Esophagus (tissue), 2 donors: Measurements from ENCODE around the gene MOSPD2. TPM values are rescaled to one million over a fixed set of nuclear protein-coding genes. Genes with fewer than 3 reads are reported as not detected.

ENCODE experiments used
- H3K27ac ChIP-seq, 2 donors: one replicate each; pipeline ENCODE4 v1.5.1; 2013; ENCODE audit warnings: low read depth in 2 of 2, mild to moderate bottlenecking in 2 of 2, inconsistent platforms in 1 of 2, low read length in 1 of 2, moderate library complexity in 1 of 2
- H3K27me3 ChIP-seq, 2 donors: one replicate each; pipeline ENCODE4 v1.6.1; 2013; ENCODE audit warnings: low read length in 2 of 2, control low read depth in 1 of 2, mild to moderate bottlenecking in 1 of 2; ENCODE audit not compliant: insufficient read depth in 2 of 2, control insufficient read depth in 1 of 2
- H3K36me3 ChIP-seq, 2 donors: one replicate each; pipeline ENCODE4 v1.6.1; 2013; ENCODE audit warnings: low read length in 1 of 2; ENCODE audit not compliant: control insufficient read depth in 2 of 2, insufficient read depth in 2 of 2
- H3K4me1 ChIP-seq, 2 donors: one replicate each; pipeline ENCODE4 v1.6.1; 2013; ENCODE audit warnings: low read length in 1 of 2; ENCODE audit not compliant: control insufficient read depth in 2 of 2, insufficient read depth in 2 of 2
- H3K4me3 ChIP-seq, 2 donors: one replicate each; pipeline ENCODE4 v1.5.1; 2013; ENCODE audit warnings: low read length in 2 of 2, mild to moderate bottlenecking in 2 of 2, low read depth in 1 of 2, moderate library complexity in 1 of 2
- H3K9me3 ChIP-seq, 2 donors: one replicate each; pipeline ENCODE4 v1.6.1; 2013; ENCODE audit warnings: mild to moderate bottlenecking in 2 of 2, low read depth in 1 of 2, low read length in 1 of 2, moderate library complexity in 1 of 2; ENCODE audit not compliant: control insufficient read depth in 2 of 2, insufficient read depth in 1 of 2
- WGBS, 2 donors: extraction: QIAGEN DNeasy Blood & Tissue Kit; methylation state at CpG; one replicate each; pipeline ENCODE4 v1.1.7; 2013; 5-methylcytosine and 5-hydroxymethylcytosine counted together
- polyA plus RNA-seq, 2 donors: library from polyadenylated mRNA; stranded (reverse); fragments of 200-250 nt; gene quantifications; one replicate each; pipeline ENCODE4 v1.2.3, GENCODE V29; 2013
- donor health status: healthy with polysubstance abuse.
- donor health status: Bipolar disorder and iron deficiency.

MOSPD2 gene
- polyA plus RNA-seq, 2 donors: 3.1 to 5.3 TPM

GRCh38 chrX:14926471-14926870 lies 53.2 kb downstream of the MOSPD2 start:
- no peak overlapping the region for H3K27ac ChIP-seq
- no peaks in the 10 kb centered on the region for H3K36me3 ChIP-seq

GRCh38 chrX:14927401-14927800 lies 54.2 kb downstream of the MOSPD2 start:
- 61 to 68% methylated on average over 5 of the region's 5 CpGs for WGBS, 2 donors
- no peaks in the 10 kb centered on the region for H3K4me1 ChIP-seq
- H3K27me3 ChIP-seq: peaks cover 0 to 3% of the 10 kb centered on the region in 2 donors
- H3K36me3 ChIP-seq: no peaks in the 10 kb centered on the region
- no peak overlapping the region for H3K4me3 ChIP-seq
- H3K27ac ChIP-seq: no peak overlapping the region
- H3K9me3 ChIP-seq: no peaks in the 10 kb centered on the region

More at GRCh38 chrX:14926471-14926870, 53.2 kb downstream of the MOSPD2 start:
- 53 to 70% methylated on average over 1 of the region's 1 CpG for WGBS, 2 donors
- Histone ChIP-seq H3K4me1 (no peaks in the 10 kb centered on the region), H3K4me3 (no peak overlapping the region), H3K9me3 (no peaks in the 10 kb centered on the region), H3K27me3 (peaks cover 0 to 3% of the 10 kb centered on the region in 2 donors)

GRCh38 chrX:14930663-14931062 lies 57.4 kb downstream of the MOSPD2 start:
- Histone ChIP-seq H3K9me3 (no peaks in the 10 kb centered on the region), H3K4me3 (no peak overlapping the region), H3K27ac (no peak overlapping the region), H3K4me1 (no peaks in the 10 kb centered on the region), H3K27me3 (peaks cover 0 to 3% of the 10 kb centered on the region in 2 donors), H3K36me3 (no peaks in the 10 kb centered on the region)
- WGBS, 2 donors: 59 to 60% methylated on average over 1 of the region's 1 CpG

- 53 to 85% methylated on average over 1 of the region's 1 CpG for WGBS, 2 donors
- Histone ChIP-seq H3K27ac (no peak overlapping the region), H3K4me3 (no peak overlapping the region), H3K4me1 (no peaks in the 10 kb centered on the region), H3K36me3 (no peaks in the 10 kb centered on the region), H3K27me3 (peaks cover 0 to 3% of the 10 kb centered on the region in 2 donors), H3K9me3 (no peaks in the 10 kb centered on the region)
These were observed 58.9 kb downstream of the MOSPD2 start for GRCh38 chrX:14932136-14932535.

GRCh38 chrX:14934423-14934822 lies 61.2 kb downstream of the MOSPD2 start:
- Histone ChIP-seq H3K27ac (no peak overlapping the region), H3K36me3 (no peaks in the 10 kb centered on the region), H3K4me3 (no peak overlapping the region), H3K4me1 (no peaks in the 10 kb centered on the region), H3K27me3 (peaks cover 0 to 2% of the 10 kb centered on the region in 2 donors), H3K9me3 (no peaks in the 10 kb centered on the region)
- 68 to 77% methylated on average over 1 of the region's 1 CpG for WGBS, 2 donors

GRCh38 chrX:14936561-14936960 lies 63.3 kb downstream of the MOSPD2 start:
- 68% methylated on average over 5 of the region's 5 CpGs for WGBS, 2 donors
- Histone ChIP-seq H3K4me1 (no peaks in the 10 kb centered on the region), H3K27me3 (no peaks in the 10 kb centered on the region), H3K4me3 (no peak overlapping the region), H3K36me3 (no peaks in the 10 kb centered on the region), H3K27ac (no peak overlapping the region), H3K9me3 (no peaks in the 10 kb centered on the region)

GRCh38 chrX:14939644-14940043 lies 66.4 kb downstream of the MOSPD2 start:
- H3K4me1 ChIP-seq: no peaks in the 10 kb centered on the region
- H3K27ac ChIP-seq: no peak overlapping the region
- no peaks in the 10 kb centered on the region for H3K9me3 ChIP-seq
- WGBS, 2 donors: 66 to 83% methylated on average over 2 of the region's 2 CpGs
- no peaks in the 10 kb centered on the region for H3K36me3 ChIP-seq
- H3K27me3 ChIP-seq: no peaks in the 10 kb centered on the region
- no peak overlapping the region for H3K4me3 ChIP-seq

GRCh38 chrX:14941301-14941700 lies 68.1 kb downstream of the MOSPD2 start:
- Histone ChIP-seq H3K27me3 (no peaks in the 10 kb centered on the region), H3K4me3 (no peak overlapping the region), H3K4me1 (no peaks in the 10 kb centered on the region), H3K27ac (no peak overlapping the region), H3K9me3 (no peaks in the 10 kb centered on the region), H3K36me3 (no peaks in the 10 kb centered on the region)
- 78 to 82% methylated on average over 3 of the region's 3 CpGs for WGBS, 2 donors

GRCh38 chrX:14942341-14942740 lies 69.1 kb downstream of the MOSPD2 start:
- no peak overlapping the region for H3K4me3 ChIP-seq
- H3K27ac ChIP-seq: no peak overlapping the region
- no peaks in the 10 kb centered on the region for H3K9me3 ChIP-seq
- H3K4me1 ChIP-seq: no peaks in the 10 kb centered on the region
- no peaks in the 10 kb centered on the region for H3K36me3 ChIP-seq
- no peaks in the 10 kb centered on the region for H3K27me3 ChIP-seq
- 80 to 87% methylated on average over 3 of the region's 3 CpGs for WGBS, 2 donors

- Histone ChIP-seq H3K27ac (no peak overlapping the region), H3K4me1 (no peaks in the 10 kb centered on the region), H3K9me3 (no peaks in the 10 kb centered on the region), H3K4me3 (no peak overlapping the region), H3K27me3 (no peaks in the 10 kb centered on the region), H3K36me3 (no peaks in the 10 kb centered on the region)
- 80 to 85% methylated on average over 2 of the region's 2 CpGs for WGBS, 2 donors
These were observed 70.7 kb downstream of the MOSPD2 start for GRCh38 chrX:14943962-14944361.
